Measurements from ENCODE around the gene SEC14L2. TPM values are rescaled to one million over a fixed set of nuclear protein-coding genes. Genes with fewer than 3 reads are reported as not detected.

SEC14L2 gene
- total RNA-seq, 1 experiment from 2014 or later, result 14.4 TPM

- ChIA-PET POLR2A (ENCODE audit: low non-redundant PET) (interaction anchor here (0.7 kb wide), 1 partner anchor 9 kb away, joined by 6 read pairs; no protein-coding TSS in a partner anchor), CTCF (interaction anchor here (1.0 to 1.6 kb wide), 2 partner anchors 8 to 10 kb away, joined by 4 to 7 read pairs; no protein-coding TSS in a partner anchor)
- peaks cover 19% of the 10 kb centered on the region for H3K4me1 ChIP-seq (ENCODE audit: insufficient read depth, low read length, poor library complexity, severe bottlenecking)
- no peak for TF ChIP-seq EZH2 (IDR thresholded peaks at IDR 0.05; ENCODE audit: borderline replicate concordance, low read depth, low read length, poor library complexity, severe bottlenecking)
- no peak for TF ChIP-seq CTCF (conservative IDR thresholded peaks at IDR 0.05; ENCODE audit: low read depth, low read length)
- H3K27ac ChIP-seq (ENCODE audit: low read depth, low read length, poor library complexity, severe bottlenecking), result peak overlapping the region; percentile 60
- peaks cover 42% of the 10 kb centered on the region for H3K36me3 ChIP-seq (ENCODE audit: insufficient read depth, low read length, poor library complexity, severe bottlenecking)
- no peak overlapping the region for H3K4me3 ChIP-seq (ENCODE audit: low read depth, low read length, poor library complexity, severe bottlenecking)
- intact Hi-C loops (cut with micrococcal nuclease; ENCODE audit: unreplicated experiment), result no loop called here
- H3K9me3 ChIP-seq (ENCODE audit: low read depth, low read length, poor library complexity, severe bottlenecking), result no peaks in the 10 kb centered on the region
- no peaks in the 10 kb centered on the region for H3K27me3 ChIP-seq (replicated peaks; ENCODE audit: insufficient read depth, low read depth, low read length, poor library complexity)
- BruUV-seq (replicated peaks), result no TSS peak
- no peak for DNase-seq (ENCODE audit: low spot score)
Measured at GRCh38 chr22:30414525-30415047, 17.8 kb downstream of the SEC14L2 start.

- POLR2A ChIA-PET (ENCODE audit: low non-redundant PET), result no interaction called here
- H3K36me3 ChIP-seq (ENCODE audit: insufficient read depth, low read length, poor library complexity, severe bottlenecking), result peaks cover 40% of the 10 kb centered on the region
- no peak for TF ChIP-seq EZH2 (IDR thresholded peaks at IDR 0.05; ENCODE audit: borderline replicate concordance, low read depth, low read length, poor library complexity, severe bottlenecking)
- TF ChIP-seq CTCF (conservative IDR thresholded peaks at IDR 0.05; ENCODE audit: low read depth, low read length), result no peak
- CTCF ChIA-PET, result no interaction called here
- no peaks in the 10 kb centered on the region for H3K9me3 ChIP-seq (ENCODE audit: low read depth, low read length, poor library complexity, severe bottlenecking)
- no peak overlapping the region for H3K4me3 ChIP-seq (ENCODE audit: low read depth, low read length, poor library complexity, severe bottlenecking)
- H3K4me1 ChIP-seq (ENCODE audit: insufficient read depth, low read length, poor library complexity, severe bottlenecking), result peaks cover 31% of the 10 kb centered on the region
- no peak overlapping the region for H3K27ac ChIP-seq (ENCODE audit: low read depth, low read length, poor library complexity, severe bottlenecking)
- no peaks in the 10 kb centered on the region for H3K27me3 ChIP-seq (replicated peaks; ENCODE audit: insufficient read depth, low read depth, low read length, poor library complexity)
- no TSS peak for BruUV-seq (replicated peaks)
- no peak for DNase-seq (ENCODE audit: low spot score)
- intact Hi-C loops (cut with micrococcal nuclease; ENCODE audit: unreplicated experiment), result no loop called here
Measured at GRCh38 chr22:30416403-30416802, 19.6 kb downstream of the SEC14L2 start.

GRCh38 chr22:30416837-30417236 is 20.0 kb downstream of the SEC14L2 start:
- H3K9me3 ChIP-seq (ENCODE audit: low read depth, low read length, poor library complexity, severe bottlenecking), result no peaks in the 10 kb centered on the region
- CTCF ChIA-PET, result no interaction called here
- DNase-seq (ENCODE audit: low spot score), result no peak
- peaks cover 35% of the 10 kb centered on the region for H3K4me1 ChIP-seq (ENCODE audit: insufficient read depth, low read length, poor library complexity, severe bottlenecking)
- TF ChIP-seq EZH2 (IDR thresholded peaks at IDR 0.05; ENCODE audit: borderline replicate concordance, low read depth, low read length, poor library complexity, severe bottlenecking) (no peak), CTCF (conservative IDR thresholded peaks at IDR 0.05; ENCODE audit: low read depth, low read length) (no peak)
- intact Hi-C loops (cut with micrococcal nuclease; ENCODE audit: unreplicated experiment), result no loop called here
- H3K27me3 ChIP-seq (replicated peaks; ENCODE audit: insufficient read depth, low read depth, low read length, poor library complexity), result no peaks in the 10 kb centered on the region
- H3K27ac ChIP-seq (ENCODE audit: low read depth, low read length, poor library complexity, severe bottlenecking), result no peak overlapping the region
- H3K36me3 ChIP-seq (ENCODE audit: insufficient read depth, low read length, poor library complexity, severe bottlenecking), result peaks cover 38% of the 10 kb centered on the region
- POLR2A ChIA-PET (ENCODE audit: low non-redundant PET), result no interaction called here
- BruUV-seq (replicated peaks), result no TSS peak
- no peak overlapping the region for H3K4me3 ChIP-seq (ENCODE audit: low read depth, low read length, poor library complexity, severe bottlenecking)
